ENCODE measurements around the gene ASTE1.
"Not testable (repeated sequence)": the region's sequence is repeated elsewhere in the genome, so short reads cannot be mapped to it uniquely, and the experiment has no call there.

The ASTE1 gene
- 18.5 to 37.2 reads per million in 2 experiments for total RNA-seq

- peak; percentile 89 for DNase-seq (ENCODE audit: low read depth)
Observed at GRCh38 chr3:131026321-131027151, at the start of gene ASTE1, which contains the start of gene NEK11. TSS of gene ASTE1 (minus strand) at chr3:131026825. CDS start at chr3:131025306, 1,519 bp downstream. TSS of gene NEK11 (plus strand) at chr3:131026877. CDS start at chr3:131029709, 2,832 bp downstream.

- no peak for DNase-seq (ENCODE audit: low read depth)
Observed at GRCh38 chr3:131075632-131076328, 49.2 kb upstream of the ASTE1 start.

- DNase-seq (ENCODE audit: low read depth), result no peak
Observed at GRCh38 chr3:131072845-131073244, 46.2 kb upstream of the ASTE1 start.

- DNase-seq (ENCODE audit: low read depth), result no peak
Observed at GRCh38 chr3:131072099-131072559, 45.5 kb upstream of the ASTE1 start.

GRCh38 chr3:131067983-131068382 lies 41.4 kb upstream of the ASTE1 start:
- DNase-seq (ENCODE audit: low read depth), result no peak

- DNase-seq (ENCODE audit: low read depth), result no peak
Observed at GRCh38 chr3:131053043-131053859, 26.6 kb upstream of the ASTE1 start.

- no peak for DNase-seq (ENCODE audit: low read depth)
Observed at GRCh38 chr3:131050001-131050400, 23.4 kb upstream of the ASTE1 start.

- no peak for DNase-seq (ENCODE audit: low read depth)
Observed at GRCh38 chr3:131048030-131048429, 21.4 kb upstream of the ASTE1 start.

GRCh38 chr3:131047582-131047981 lies 21.0 kb upstream of the ASTE1 start:
- no peak for DNase-seq (ENCODE audit: low read depth)

GRCh38 chr3:131042271-131042985 lies 15.8 kb upstream of the ASTE1 start:
- not testable (repeated sequence) for DNase-seq (ENCODE audit: low read depth)

GRCh38 chr3:131038326-131038725 lies 11.7 kb upstream of the ASTE1 start:
- no peak for DNase-seq (ENCODE audit: low read depth)

GRCh38 chr3:131036986-131037385 lies 10.4 kb upstream of the ASTE1 start:
- no peak for DNase-seq (ENCODE audit: low read depth)

GRCh38 chr3:131036200-131036816 lies 9.7 kb upstream of the ASTE1 start:
- no peak for DNase-seq (ENCODE audit: low read depth)

- no peak for DNase-seq (ENCODE audit: low read depth)
Observed at GRCh38 chr3:131033480-131034080, 7.0 kb upstream of the ASTE1 start.

GRCh38 chr3:131031660-131032059 lies 5.0 kb upstream of the ASTE1 start:
- no peak for DNase-seq (ENCODE audit: low read depth)

GRCh38 chr3:131028844-131029243 lies 2.2 kb upstream of the ASTE1 start:
- DNase-seq (ENCODE audit: low read depth), result no peak

- DNase-seq (ENCODE audit: low read depth), result no peak
Observed at GRCh38 chr3:131025539-131025938, 1.1 kb downstream of the ASTE1 start.

- no peak for DNase-seq (ENCODE audit: low read depth)
Observed at GRCh38 chr3:131020122-131020693, 6.4 kb downstream of the ASTE1 start.

- DNase-seq (ENCODE audit: low read depth), result no peak
Observed at GRCh38 chr3:131018970-131019369, 7.7 kb downstream of the ASTE1 start.

GRCh38 chr3:131009698-131010097 lies 16.9 kb downstream of the ASTE1 start:
- no peak for DNase-seq (ENCODE audit: low read depth)
